GM19463 (cell line): ENCODE data around the gene XRCC5.

Experiments used
- ATAC-seq: cut with Tn5 transposase; IDR thresholded peaks from one replicate; pipeline ENCODE4 v1.9.1; 2021; ENCODE audit warnings: mild to moderate bottlenecking, moderate library complexity; ENCODE audit not compliant: unreplicated experiment

The XRCC5 gene

GRCh38 chr2:216220976-216221375, 111.8 kb downstream of the XRCC5 start:
- no peak for ATAC-seq

- no peak for ATAC-seq
Measured at GRCh38 chr2:216221811-216222210, 112.7 kb downstream of the XRCC5 start.

DNA sequence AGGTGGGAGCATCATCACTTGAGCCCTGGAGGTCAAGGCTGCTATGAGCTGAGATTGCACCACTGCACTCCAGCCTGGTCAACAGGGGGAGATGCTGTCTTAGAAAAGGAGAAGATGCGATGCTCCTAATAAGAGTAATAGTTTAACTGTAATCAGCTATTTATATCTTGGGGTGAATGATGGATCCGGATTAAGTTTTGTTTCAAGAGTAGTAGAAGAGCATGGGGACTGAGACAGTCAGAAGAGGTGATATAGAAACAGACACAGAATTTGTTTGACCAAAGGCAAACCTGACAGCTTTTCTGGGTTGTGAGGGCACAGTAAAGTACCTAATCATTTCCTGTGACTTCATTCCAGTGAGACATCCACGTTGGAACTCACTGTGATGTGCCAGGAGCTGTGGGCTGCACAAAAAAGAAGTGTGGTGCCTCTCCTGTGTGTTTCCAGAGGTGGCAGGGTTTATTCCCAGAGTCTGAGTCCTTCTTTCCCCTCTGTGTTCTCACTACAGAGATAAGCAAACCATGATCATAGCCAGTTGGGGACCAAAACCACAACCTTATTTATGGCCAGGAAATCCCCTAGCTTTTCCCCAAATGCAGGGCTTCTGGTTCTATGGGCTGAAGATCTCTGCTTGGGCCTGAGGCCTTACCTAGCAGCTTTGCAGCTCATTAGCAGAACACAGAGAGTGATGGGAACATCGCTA, 113.7 kb downstream of the XRCC5 start:
- ATAC-seq = peak; percentile 62

DNA sequence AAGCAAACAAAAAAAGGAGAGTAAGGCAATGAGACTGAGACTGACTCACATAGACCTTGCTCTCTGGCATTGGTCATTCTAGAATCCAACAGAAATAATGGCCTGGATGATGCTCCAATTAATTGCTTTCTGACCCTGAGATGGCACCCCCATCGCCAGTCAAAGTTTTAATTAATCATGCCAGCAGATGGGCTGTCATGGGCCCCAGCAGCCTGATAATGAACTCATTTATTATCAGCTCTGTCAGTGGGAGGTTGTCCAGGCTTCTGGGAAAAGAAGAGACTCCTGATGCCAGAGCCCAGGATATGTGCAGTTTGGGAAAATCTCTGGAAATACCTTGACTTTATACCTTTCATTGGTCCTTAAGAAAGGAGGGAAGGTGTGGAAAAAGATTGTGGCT, 115.2 kb downstream of the XRCC5 start:
- no peak for ATAC-seq

DNA sequence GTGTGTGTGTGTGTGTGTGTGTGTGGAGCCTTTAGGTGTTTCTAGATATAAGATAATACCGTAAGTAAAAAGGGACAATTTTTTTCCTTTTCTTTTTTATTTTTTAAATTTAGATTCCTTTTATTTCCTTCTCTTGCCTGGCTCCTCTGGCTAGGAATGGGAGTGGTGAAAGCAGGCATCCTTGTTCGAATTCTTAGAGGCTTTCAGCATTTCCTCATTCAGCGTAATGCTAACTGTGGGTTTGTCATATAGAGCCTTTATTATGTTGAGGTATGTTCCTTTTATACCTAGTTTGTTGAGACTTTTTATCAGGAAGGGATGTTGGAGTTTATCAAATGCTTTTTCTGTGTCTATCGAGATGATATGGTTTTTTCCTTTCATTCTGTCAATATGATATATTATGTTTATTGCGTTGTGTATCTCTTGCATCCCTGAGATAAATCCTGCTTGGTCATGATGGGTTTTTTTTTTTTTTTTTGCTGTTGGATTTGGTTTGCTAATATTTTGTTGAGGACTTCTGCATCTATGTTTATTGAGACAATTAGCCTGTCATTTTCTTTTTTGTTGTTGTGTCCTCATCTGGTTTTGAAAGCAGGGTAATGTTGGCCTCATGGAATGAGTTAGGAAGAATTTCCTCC, 120.2 kb downstream of the XRCC5 start:
- no peak for ATAC-seq

DNA sequence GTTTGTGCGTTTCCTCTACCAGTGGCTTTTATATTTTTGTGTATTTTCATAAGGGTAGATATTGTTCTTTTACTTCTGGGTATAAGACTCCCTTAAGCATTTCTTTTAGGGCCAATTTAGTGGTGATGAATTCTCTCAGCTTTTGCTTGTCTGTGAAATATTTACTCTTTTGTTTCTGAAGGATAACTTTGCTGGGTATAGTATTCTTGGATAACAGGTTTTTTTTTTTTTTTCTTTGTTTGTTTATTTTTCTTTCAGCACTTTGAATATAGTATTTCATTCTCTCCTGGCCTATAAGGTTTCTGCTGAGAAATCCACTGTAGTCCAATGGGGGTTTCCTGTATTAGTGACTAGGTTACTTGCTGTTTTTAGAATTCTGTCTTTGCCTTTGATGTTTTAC, 122.7 kb downstream of the XRCC5 start:
- ATAC-seq = no peak

DNA sequence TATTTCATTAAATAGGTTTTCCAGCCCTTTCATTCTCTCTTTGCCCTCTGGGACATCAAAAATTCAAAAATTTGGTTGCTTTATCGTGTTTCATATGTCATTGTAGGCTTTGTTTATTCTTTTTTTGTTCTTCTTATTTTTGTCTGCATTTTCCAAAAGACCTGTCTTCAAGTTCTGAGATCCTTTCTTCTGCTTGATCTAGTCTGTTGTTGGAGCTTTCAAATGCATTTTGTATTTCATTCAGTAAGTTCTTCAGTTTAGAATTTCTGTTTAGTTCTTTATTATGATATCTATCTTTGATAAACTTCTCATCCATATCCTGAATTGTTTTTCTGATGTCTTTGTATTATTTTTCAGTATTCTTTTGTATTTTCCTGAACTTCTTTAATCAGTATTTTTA, 123.6 kb downstream of the XRCC5 start:
- no peak for ATAC-seq

DNA sequence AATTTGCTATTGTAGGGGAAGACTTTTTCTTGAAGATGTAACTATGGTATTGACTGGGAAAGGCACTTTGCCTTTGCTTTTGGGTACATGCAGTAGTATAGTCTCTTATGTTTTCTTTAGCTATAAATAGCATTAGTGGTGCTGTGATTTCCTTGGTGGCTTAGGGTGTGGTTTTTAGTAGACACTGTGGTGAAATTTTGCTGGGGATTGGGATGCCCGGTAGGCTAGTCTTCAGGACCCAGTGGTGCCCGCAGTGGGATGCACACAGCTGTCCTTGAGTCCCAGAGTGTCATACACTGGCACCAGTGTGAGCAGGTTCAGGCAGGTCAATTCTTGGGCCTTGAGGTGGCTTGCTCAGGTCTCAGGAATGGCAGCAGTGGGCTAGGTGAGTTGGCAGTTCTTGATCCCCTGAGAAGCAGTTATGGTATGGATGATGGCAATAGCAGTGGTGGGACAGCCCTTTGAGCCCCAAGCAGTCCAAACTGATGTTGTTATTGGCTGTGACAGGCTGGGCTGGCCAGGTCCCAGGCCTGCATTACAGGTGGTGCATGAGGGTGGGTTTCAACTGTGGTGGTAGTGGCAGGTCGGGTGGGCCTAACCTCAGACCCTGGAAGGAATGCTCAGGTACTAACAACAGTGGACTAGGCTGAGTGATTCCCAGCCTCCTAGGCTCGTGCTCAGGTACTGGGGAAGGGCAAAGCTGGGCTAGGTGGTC, 124.3 kb downstream of the XRCC5 start:
- no peak for ATAC-seq

GRCh38 chr2:216234106-216234505, 125.0 kb downstream of the XRCC5 start:
- ATAC-seq = no peak

DNA sequence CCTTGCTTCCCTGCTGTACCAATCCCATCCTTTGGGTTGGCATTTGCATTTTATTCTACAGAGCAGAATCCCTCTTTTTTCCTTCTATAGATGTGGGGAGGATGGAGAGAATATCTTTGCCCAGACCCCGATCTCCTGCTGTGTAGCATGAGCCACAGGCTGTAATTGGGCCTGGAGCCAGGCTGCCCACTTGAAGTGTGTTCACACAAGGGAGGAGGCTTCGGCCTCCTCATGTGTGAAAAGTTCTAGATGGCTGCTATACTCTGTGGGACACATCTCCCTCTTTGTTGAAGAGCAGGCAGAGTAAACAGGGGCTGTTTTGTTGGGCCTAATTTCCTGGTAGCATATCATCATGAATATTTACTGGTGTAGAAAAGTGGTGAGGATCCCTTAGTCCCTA, 126.3 kb downstream of the XRCC5 start:
- no peak for ATAC-seq

- no peak for ATAC-seq
Measured at GRCh38 chr2:216235896-216236295, 126.7 kb downstream of the XRCC5 start.

DNA sequence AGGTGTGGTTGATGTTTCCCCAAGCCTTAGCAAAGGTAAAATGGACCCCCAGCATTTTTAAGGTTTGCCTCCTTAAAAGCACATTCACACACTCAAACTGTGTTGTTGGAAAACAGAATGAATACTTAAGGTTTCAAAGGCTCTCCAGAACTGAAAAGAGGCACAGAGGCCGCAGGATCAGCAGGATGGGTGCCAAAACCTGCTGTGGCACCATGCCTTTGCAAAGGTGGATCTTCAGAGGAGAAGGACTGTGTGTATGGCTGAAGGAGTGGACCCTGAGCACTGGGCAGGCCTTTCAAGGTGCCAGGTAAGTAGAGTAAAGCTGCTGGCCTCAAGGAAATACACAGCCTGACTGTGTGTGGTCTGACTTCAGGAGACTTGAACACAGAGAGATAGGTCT, 127.3 kb downstream of the XRCC5 start:
- ATAC-seq = no peak

DNA sequence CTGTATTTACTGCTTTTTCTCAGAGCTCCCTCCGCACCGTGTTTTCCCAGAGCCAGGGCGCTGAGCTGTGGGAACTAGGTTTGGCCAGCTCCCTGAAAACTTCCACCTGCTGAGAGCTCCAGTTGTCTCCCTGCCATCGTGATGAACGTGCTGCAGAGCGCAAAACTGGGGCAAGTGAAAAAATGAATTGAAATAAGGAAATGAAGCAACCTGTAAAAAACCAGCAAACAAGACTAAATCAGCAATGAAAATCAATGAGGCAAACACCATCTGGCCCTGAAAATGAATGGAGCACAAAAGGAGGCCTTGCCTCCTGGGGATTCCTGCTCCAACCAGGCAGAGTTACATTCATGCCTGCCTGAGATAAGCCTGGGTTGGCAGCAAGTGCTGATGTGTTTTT, 133.2 kb downstream of the XRCC5 start:
- ATAC-seq = no peak

GRCh38 chr2:216243026-216243425, 133.9 kb downstream of the XRCC5 start:
- ATAC-seq = no peak

DNA sequence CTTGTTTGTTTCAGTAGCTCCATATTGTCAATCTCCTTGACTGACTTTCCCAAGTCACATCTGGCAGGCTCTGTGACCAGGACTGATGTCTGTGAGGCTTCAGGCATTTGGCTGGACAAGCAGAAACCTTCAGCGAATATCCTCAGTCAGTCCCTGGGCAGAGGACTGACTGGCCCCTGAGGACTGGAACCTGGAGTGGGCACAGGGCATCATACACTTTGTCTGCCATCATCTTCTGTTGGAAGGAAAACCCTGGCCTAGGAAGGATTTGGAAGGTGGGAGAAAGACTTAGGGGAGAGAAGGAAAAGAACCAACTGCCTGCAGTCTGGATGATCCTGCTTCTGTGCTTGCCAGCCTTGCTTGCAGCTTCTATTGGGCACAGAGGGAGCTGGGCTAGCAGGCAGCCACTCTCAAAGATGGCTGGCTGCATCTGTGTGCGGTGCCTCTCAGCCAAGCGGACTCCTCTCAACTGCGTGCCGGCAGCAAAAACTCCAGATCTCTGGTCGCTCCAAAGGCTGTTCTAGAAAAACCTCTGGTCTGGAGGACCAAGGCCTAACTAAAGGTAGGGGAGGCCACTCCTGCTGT, 136.3 kb downstream of the XRCC5 start:
- no peak for ATAC-seq

DNA sequence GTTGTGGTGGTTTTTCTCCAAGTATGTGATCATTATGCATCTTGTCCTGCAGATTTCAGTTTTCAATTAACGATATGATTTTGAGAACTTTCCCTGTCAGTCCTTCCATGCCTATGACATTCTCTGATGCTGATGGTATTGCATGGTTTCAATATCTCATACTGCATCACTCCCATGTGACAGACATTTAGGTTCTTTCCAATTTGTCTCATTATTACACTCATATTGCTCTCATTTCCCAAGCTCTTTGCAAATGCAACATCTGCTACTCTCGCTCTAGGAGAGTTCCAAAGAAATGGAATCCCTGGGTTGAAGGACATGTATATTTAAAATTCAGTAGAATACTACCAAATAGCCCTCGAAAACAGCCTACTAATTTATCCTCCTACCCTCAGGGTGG, 137.6 kb downstream of the XRCC5 start:
- ATAC-seq = no peak
